ENCODE data around the gene DDX46.

DNA sequence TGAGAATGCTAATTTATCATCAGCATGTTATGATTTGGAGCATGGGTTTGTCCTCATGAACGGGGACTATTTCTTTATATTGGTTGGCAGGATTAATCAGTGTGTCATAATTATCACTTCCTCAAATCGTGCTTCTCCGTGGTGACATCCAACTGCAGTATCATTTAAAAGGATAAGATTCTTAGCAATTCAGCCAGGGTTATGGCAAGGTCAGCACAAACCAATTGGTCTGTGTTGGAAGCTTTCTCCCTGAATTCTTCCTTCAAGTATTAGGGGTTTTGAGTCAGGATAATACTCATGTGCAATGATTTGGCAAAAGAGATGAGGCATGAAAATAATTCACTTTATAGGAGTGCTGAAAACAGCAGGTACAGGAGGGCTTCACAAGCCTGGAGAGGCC lies 25.8 kb upstream of the DDX46 start:
- TF ChIP-seq POLR2A (IDR thresholded peaks at IDR 0.05; ENCODE audit: low read depth, low read length) = no peak
- TF ChIP-seq POLR2AphosphoS5 (IDR thresholded peaks at IDR 0.05; ENCODE audit: low read depth, low read length) = no peak
